BE2C (cell line): Measurements from ENCODE around the gene CDKL2.
"Not testable (repeated sequence)": the region's sequence is repeated elsewhere in the genome, so short reads cannot be mapped to it uniquely, and the experiment has no call there.

Experiments used
- DNase-seq: peaks from one replicate; pipeline ENCODE4 v3.0.0-alpha.2; 2020
- H3K27me3 ChIP-seq: fragments of 250-450 bp; sonication (Bioruptor Pico); 2 replicates; pipeline ENCODE4 v1.5.1; 2020; ENCODE audit warnings: mild to moderate bottlenecking
- H3K36me3 ChIP-seq: fragments of 250-450 bp; sonication (Bioruptor Pico); 2 replicates; pipeline ENCODE4 v1.5.1; 2020; ENCODE audit warnings: mild to moderate bottlenecking
- H3K4me1 ChIP-seq: fragments of 250-450 bp; sonication (Bioruptor Pico); 2 replicates; pipeline ENCODE4 v1.5.1; 2020
- H3K4me3 ChIP-seq: 2 replicates; pipeline ENCODE4 v1.5.1; 2011; ENCODE audit warnings: low read depth, low read length
- H3K9me3 ChIP-seq: fragments of 250-450 bp; sonication (Bioruptor Pico); 2 replicates; pipeline ENCODE4 v1.5.1; 2020
- TF ChIP-seq, protein P1 (sequence below): IDR thresholded peaks from 2 replicates; pipeline ENCODE4 v1.5.1; 2012; ENCODE audit warnings: mild to moderate bottlenecking, low read depth, low read length

The CDKL2 gene

GRCh38 chr4:75545526-75545925 is 84.8 kb downstream of the CDKL2 start:
- Histone ChIP-seq H3K36me3 (no peaks in the 10 kb centered on the region), H3K4me3 (no peak overlapping the region), H3K4me1 (no peaks in the 10 kb centered on the region), H3K27me3 (no peaks in the 10 kb centered on the region), H3K9me3 (no peaks in the 10 kb centered on the region)
- DNase-seq: no peak
- TF ChIP-seq, protein P1, sequence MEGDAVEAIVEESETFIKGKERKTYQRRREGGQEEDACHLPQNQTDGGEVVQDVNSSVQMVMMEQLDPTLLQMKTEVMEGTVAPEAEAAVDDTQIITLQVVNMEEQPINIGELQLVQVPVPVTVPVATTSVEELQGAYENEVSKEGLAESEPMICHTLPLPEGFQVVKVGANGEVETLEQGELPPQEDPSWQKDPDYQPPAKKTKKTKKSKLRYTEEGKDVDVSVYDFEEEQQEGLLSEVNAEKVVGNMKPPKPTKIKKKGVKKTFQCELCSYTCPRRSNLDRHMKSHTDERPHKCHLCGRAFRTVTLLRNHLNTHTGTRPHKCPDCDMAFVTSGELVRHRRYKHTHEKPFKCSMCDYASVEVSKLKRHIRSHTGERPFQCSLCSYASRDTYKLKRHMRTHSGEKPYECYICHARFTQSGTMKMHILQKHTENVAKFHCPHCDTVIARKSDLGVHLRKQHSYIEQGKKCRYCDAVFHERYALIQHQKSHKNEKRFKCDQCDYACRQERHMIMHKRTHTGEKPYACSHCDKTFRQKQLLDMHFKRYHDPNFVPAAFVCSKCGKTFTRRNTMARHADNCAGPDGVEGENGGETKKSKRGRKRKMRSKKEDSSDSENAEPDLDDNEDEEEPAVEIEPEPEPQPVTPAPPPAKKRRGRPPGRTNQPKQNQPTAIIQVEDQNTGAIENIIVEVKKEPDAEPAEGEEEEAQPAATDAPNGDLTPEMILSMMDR: no peak

- Histone ChIP-seq H3K9me3 (no peaks in the 10 kb centered on the region), H3K27me3 (no peaks in the 10 kb centered on the region), H3K4me3 (no peak overlapping the region), H3K4me1 (no peaks in the 10 kb centered on the region), H3K36me3 (no peaks in the 10 kb centered on the region)
- TF ChIP-seq, protein P1: no peak
- DNase-seq: no peak
Measured at GRCh38 chr4:75544870-75545269, 85.5 kb downstream of the CDKL2 start.

DNA sequence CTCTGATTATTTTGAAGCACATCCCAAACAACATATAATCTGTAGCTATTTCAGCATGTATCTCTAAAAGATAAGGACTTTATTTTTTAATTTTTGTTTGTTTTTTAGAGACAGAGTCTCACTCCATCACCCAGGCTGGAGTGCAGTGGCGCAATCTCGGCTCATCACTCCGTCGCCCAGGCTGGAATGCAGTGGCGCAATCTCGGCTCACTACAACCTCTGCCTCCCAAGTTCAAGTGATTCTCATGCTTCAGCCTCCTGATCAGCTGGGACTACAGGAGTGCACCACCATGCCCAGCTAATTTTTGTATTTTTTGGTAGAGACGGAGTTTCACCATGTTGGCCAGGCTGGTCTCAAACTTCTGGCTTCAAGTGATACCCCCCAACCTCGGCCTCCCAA is 86.1 kb downstream of the CDKL2 start:
- DNase-seq: not testable (repeated sequence)

DNA sequence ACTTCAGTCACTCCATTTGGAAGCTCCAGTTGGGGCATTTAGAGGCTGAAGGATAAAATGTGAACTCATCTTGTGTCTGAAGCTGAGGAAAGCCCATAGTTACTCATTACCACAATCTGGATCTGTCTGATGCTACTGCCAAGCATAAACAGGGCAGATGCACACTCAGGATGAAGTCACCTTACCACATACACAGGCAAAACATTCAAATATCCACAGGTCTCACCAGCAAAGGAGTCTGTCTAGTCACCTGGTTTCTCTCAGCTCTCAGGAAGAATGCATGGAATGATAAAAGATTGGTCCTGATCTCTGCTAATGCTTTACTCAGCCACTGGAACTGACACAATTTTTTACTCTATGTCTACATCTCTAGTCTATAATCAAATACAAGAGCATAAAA is 87.5 kb downstream of the CDKL2 start:
- TF ChIP-seq, protein P1: no peak
- no peak for DNase-seq
- no peaks in the 10 kb centered on the region for H3K9me3 ChIP-seq
- H3K4me1 ChIP-seq: no peaks in the 10 kb centered on the region
- no peak overlapping the region for H3K4me3 ChIP-seq
- no peaks in the 10 kb centered on the region for H3K36me3 ChIP-seq
- H3K27me3 ChIP-seq: no peaks in the 10 kb centered on the region

More for the DNA sequence above, 86.1 kb downstream of the CDKL2 start:
- H3K36me3 ChIP-seq, H3K4me3 ChIP-seq, H3K4me1 ChIP-seq, H3K27me3 ChIP-seq, H3K9me3 ChIP-seq: not testable (repeated sequence)

GRCh38 chr4:75537308-75537707 is 93.0 kb downstream of the CDKL2 start:
- H3K4me3 ChIP-seq, H3K4me1 ChIP-seq, DNase-seq, H3K9me3 ChIP-seq, H3K27me3 ChIP-seq, H3K36me3 ChIP-seq: not testable (repeated sequence)

DNA sequence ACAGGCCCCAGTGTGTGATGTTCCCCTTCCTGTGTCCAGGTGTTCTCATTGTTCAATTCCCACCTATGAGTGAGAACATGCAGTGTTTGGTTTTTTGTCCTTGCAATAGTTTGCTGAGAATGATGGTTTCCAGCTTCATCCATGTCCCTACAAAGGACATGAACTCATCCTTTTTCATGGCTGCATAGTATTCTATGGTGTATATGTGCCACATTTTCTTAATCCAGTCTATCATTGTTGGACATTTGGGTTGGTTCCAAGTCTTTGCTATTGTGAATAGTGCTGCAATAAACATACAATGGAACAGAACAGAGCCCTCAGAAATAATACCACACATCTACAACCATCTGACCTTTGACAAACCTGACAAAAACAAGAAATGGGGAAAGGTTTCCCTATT is 96.4 kb downstream of the CDKL2 start:
- H3K4me3 ChIP-seq, H3K9me3 ChIP-seq, H3K27me3 ChIP-seq, H3K36me3 ChIP-seq, DNase-seq, H3K4me1 ChIP-seq: not testable (repeated sequence)

GRCh38 chr4:75533339-75533887 is 96.9 kb downstream of the CDKL2 start:
- not testable (repeated sequence) for H3K27me3 ChIP-seq, DNase-seq, H3K36me3 ChIP-seq, H3K9me3 ChIP-seq, H3K4me3 ChIP-seq, H3K4me1 ChIP-seq

- not testable (repeated sequence) for H3K36me3 ChIP-seq, H3K4me1 ChIP-seq, H3K27me3 ChIP-seq, H3K9me3 ChIP-seq, DNase-seq, H3K4me3 ChIP-seq
Measured at GRCh38 chr4:75531536-75532143, 98.7 kb downstream of the CDKL2 start.
